GM18520 (cell line): ENCODE results near the gene SORBS2.

ENCODE experiments used
- ATAC-seq: cut with Tn5 transposase; IDR thresholded peaks from one replicate; pipeline ENCODE4 v1.9.1; 2021; ENCODE audit not compliant: unreplicated experiment

The SORBS2 gene

GRCh38 chr4:185683222-185683621 lies 128.8 kb downstream of the SORBS2 start:
- no peak for ATAC-seq

GRCh38 chr4:185682236-185682635 lies 129.8 kb downstream of the SORBS2 start:
- no peak for ATAC-seq

GRCh38 chr4:185681604-185682003 lies 130.4 kb downstream of the SORBS2 start:
- no peak for ATAC-seq

GRCh38 chr4:185680617-185681016 lies 131.4 kb downstream of the SORBS2 start:
- no peak for ATAC-seq

GRCh38 chr4:185679523-185679922 lies 132.5 kb downstream of the SORBS2 start:
- ATAC-seq = no peak

- no peak for ATAC-seq
These were observed 134.2 kb downstream of the SORBS2 start for GRCh38 chr4:185677637-185678314.

GRCh38 chr4:185672618-185673017 lies 139.4 kb downstream of the SORBS2 start:
- ATAC-seq = no peak

- no peak for ATAC-seq
These were observed 139.8 kb downstream of the SORBS2 start for GRCh38 chr4:185672151-185672550.

- ATAC-seq = no peak
These were observed 140.5 kb downstream of the SORBS2 start for GRCh38 chr4:185671496-185671895.

GRCh38 chr4:185671066-185671465 lies 140.9 kb downstream of the SORBS2 start:
- no peak for ATAC-seq

GRCh38 chr4:185669288-185669687 lies 142.7 kb downstream of the SORBS2 start:
- no peak for ATAC-seq

GRCh38 chr4:185666156-185666555 lies 145.8 kb downstream of the SORBS2 start:
- ATAC-seq = no peak

GRCh38 chr4:185665655-185666054 lies 146.3 kb downstream of the SORBS2 start:
- ATAC-seq = no peak

- no peak for ATAC-seq
These were observed 147.5 kb downstream of the SORBS2 start for GRCh38 chr4:185664481-185664880.

GRCh38 chr4:185662030-185662778 lies 149.8 kb downstream of the SORBS2 start:
- no peak for ATAC-seq

GRCh38 chr4:185660340-185660739 lies 151.7 kb downstream of the SORBS2 start:
- ATAC-seq = no peak

- ATAC-seq = no peak
These were observed 154.3 kb downstream of the SORBS2 start for GRCh38 chr4:185657699-185658098.

GRCh38 chr4:185657183-185657582 lies 154.8 kb downstream of the SORBS2 start:
- ATAC-seq = no peak

- ATAC-seq = no peak
These were observed 155.5 kb downstream of the SORBS2 start for GRCh38 chr4:185656467-185656931.

GRCh38 chr4:185654965-185655554 lies 156.9 kb downstream of the SORBS2 start:
- ATAC-seq = no peak

GRCh38 chr4:185654311-185654710 lies 157.7 kb downstream of the SORBS2 start:
- ATAC-seq = no peak

GRCh38 chr4:185651851-185652250 lies 160.1 kb downstream of the SORBS2 start:
- ATAC-seq = no peak
